ENCODE results near the gene ZRANB1. TPM values are rescaled to one million over a fixed set of nuclear protein-coding genes. Genes with fewer than 3 reads are reported as not detected.
A peak's percentile ranks its signal among the peaks of the same experiment; 100 is the strongest.

Gene ZRANB1
- polyA plus RNA-seq, 1 of the 3 experiments (the other 2 are of a cell fraction): 6.2 TPM

GRCh38 chr10:124909563-124909962 is 32.4 kb upstream of the ZRANB1 start (continued):
- TF ChIP-seq, protein P1, sequence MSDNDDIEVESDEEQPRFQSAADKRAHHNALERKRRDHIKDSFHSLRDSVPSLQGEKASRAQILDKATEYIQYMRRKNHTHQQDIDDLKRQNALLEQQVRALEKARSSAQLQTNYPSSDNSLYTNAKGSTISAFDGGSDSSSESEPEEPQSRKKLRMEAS (IDR thresholded peaks at IDR 0.05; ENCODE audit: low read depth): no peak
- TF ChIP-seq RFX5 (IDR thresholded peaks at IDR 0.05; ENCODE audit: low read length) (no peak), EP300 (IDR thresholded peaks at IDR 0.05; ENCODE audit: borderline replicate concordance in 1 of 2, low read depth in 1 of 2, low read length in 1 of 2) (no peak)
- TF ChIP-seq, protein P2, sequence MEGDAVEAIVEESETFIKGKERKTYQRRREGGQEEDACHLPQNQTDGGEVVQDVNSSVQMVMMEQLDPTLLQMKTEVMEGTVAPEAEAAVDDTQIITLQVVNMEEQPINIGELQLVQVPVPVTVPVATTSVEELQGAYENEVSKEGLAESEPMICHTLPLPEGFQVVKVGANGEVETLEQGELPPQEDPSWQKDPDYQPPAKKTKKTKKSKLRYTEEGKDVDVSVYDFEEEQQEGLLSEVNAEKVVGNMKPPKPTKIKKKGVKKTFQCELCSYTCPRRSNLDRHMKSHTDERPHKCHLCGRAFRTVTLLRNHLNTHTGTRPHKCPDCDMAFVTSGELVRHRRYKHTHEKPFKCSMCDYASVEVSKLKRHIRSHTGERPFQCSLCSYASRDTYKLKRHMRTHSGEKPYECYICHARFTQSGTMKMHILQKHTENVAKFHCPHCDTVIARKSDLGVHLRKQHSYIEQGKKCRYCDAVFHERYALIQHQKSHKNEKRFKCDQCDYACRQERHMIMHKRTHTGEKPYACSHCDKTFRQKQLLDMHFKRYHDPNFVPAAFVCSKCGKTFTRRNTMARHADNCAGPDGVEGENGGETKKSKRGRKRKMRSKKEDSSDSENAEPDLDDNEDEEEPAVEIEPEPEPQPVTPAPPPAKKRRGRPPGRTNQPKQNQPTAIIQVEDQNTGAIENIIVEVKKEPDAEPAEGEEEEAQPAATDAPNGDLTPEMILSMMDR (IDR thresholded peaks at IDR 0.05): no peak

DNA sequence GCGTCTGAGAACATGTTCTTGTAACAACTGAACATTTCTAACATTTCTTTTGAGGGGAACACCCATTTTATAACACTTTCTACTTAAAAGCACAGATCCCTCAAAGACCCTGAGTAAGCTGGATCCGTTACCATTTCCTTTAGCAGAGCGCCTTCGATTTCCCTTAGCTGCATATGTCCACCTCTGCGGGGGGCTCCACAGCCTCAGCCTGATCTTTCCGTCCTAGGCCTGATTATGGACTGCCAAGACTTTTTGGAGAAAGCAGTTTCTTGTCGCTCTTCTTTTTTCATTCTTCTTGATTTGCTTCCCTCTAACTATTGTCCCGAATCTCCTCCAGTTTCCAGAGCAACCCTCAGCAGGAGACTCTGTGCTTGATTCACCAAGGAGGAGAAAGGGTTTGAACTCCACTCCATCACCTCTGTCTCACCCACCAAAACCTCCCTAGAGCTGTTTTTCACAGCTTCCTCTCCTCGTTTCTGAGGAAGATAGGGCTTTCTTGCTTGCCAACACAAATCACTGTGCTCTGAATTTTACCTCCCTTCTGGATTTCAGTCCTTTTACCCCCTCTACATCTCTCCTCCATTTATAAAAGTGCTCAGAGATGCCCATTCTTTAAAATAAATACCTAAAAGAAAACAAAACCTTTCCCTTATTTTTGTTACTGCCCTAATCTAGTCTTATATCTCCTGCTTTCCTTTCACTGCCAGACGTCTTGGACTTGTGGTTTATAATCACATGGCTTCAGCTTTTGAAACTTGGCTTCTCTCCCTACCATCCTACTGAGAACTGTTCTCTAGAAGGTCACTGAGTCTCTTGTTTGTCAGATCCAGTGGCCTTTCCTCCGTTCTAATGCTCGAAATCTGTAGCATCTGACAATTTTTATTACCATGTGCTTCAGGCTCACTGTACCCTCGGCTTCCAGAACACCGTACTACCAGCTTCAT is 30.5 kb upstream of the ZRANB1 start:
- Histone ChIP-seq H3K27me3 (ENCODE audit: insufficient read depth) (no peaks in the 10 kb centered on the region), H3K4me3 (ENCODE audit: low read depth in 2 of 2, low read length in 1 of 2) (no peak overlapping the region), H3F3A (replicated peaks; ENCODE audit: insufficient read depth) (peaks cover 18% of the 10 kb centered on the region), H3K79me2 (ENCODE audit: insufficient read depth) (peaks cover 5% of the 10 kb centered on the region; the same call in 1 of the 2 replicates), H2AFZ (ENCODE audit: low read depth) (peak overlapping the region; percentile 67), H4K20me1 (ENCODE audit: insufficient read depth) (no peaks in the 10 kb centered on the region), H3K9me3 (no peaks in the 10 kb centered on the region), H3K4me1 (ENCODE audit: control insufficient read depth in 1 of 2, insufficient read depth in 2 of 2, low read depth in 1 of 2, low read length in 1 of 2) (peaks cover 4 to 13% of the 10 kb centered on the region in 2 experiments; a peak in 3 of 4 replicates), H3K4me2 (peak overlapping the region; percentile 72), H3K27ac (ENCODE audit: low read depth in 2 of 2, low read length in 1 of 2) (peak overlapping the region in 1 of 2 experiments; percentile 73; a peak in 2 of 4 replicates), H3K9me2 (no peaks in the 10 kb centered on the region), H3K36me3 (replicated peaks in 1 of 2; ENCODE audit: control insufficient read depth in 1 of 2, insufficient read depth in 2 of 2, low read length in 1 of 2) (no peaks in the 10 kb centered on the region), H3K9ac (peak overlapping the region; percentile 25; the same call in 1 of the 2 replicates)
- WGBS (ENCODE audit: low lambda C conversion rate): 70% methylated on average over 14 of the region's 14 CpGs
- CTCF ChIA-PET: no interaction called here
- no peak for DNase-seq
- POLR2A ChIA-PET: no interaction called here
- peak; percentile 9; the same call in 1 of the 2 replicates for TF ChIP-seq NFIC (IDR thresholded peaks at IDR 0.05; ENCODE audit: borderline replicate concordance)
- no peak for TF ChIP-seq EP300 (IDR thresholded peaks at IDR 0.05; ENCODE audit: borderline replicate concordance in 1 of 2, low read depth in 1 of 2, low read length in 1 of 2)

DNA sequence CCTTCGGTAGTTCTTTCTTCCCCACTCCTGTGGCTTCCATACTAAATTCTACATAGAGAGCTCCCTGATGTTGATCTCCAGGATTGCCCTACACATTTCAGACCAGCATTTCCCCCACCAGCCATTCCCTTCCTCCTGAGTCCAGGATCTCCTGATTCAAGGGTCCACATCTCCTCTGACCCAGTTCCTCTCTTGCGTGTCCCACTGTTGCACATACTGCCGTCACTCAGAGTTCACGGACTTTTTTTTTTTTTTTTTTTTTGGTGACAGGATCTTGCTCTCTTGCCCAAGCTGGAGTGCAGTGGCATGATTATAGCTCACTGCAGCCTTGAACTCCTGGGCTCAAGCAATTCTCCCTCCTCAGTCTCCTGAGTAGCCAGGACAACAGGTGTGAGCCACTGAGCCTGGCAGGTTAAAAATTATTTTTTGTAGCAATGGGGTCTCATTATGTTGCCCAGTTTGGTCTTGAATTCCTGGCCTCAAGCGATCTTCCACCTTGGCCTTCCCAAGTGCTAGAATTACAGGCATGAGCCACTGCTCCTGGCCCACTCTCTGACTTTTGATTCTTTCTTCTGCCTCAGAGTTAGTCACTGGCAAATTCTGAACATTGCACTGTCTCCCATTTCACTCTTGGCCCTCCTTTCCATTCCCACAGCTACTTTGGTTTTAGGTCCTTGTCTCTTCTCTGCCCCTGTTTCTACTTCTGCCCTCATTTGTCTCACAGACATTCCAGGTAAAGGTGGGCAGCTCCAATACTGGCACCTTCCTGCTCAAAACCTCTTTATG is 29.6 kb upstream of the ZRANB1 start:
- peaks cover 18% of the 10 kb centered on the region for H3F3A ChIP-seq (replicated peaks; ENCODE audit: insufficient read depth)
- no peaks in the 10 kb centered on the region for H3K36me3 ChIP-seq (replicated peaks in 1 of 2; ENCODE audit: control insufficient read depth in 1 of 2, insufficient read depth in 2 of 2, low read length in 1 of 2)
- H3K4me2 ChIP-seq: peak overlapping the region; percentile 72; the same call in 1 of the 2 replicates
- DNase-seq: no peak
- H3K9me3 ChIP-seq: no peaks in the 10 kb centered on the region
- no peak overlapping the region for H3K4me3 ChIP-seq (ENCODE audit: low read depth in 2 of 2, low read length in 1 of 2)
- no peak overlapping the region; the same call in 1 of the 2 replicates for H2AFZ ChIP-seq (ENCODE audit: low read depth)
- no peak overlapping the region for H3K9ac ChIP-seq
- H3K79me2 ChIP-seq (ENCODE audit: insufficient read depth): peaks cover 5% of the 10 kb centered on the region; the same call in 1 of the 2 replicates
- peak overlapping the region in 1 of 2 experiments; percentile 73; a peak in 1 of 4 replicates for H3K27ac ChIP-seq (ENCODE audit: low read depth in 2 of 2, low read length in 1 of 2)
- ChIA-PET POLR2A (no interaction called here), CTCF (no interaction called here)
- no peaks in the 10 kb centered on the region for H4K20me1 ChIP-seq (ENCODE audit: insufficient read depth)
- no peaks in the 10 kb centered on the region for H3K9me2 ChIP-seq
- WGBS (ENCODE audit: low lambda C conversion rate): 87% methylated on average over 5 of the region's 5 CpGs
- H3K4me1 ChIP-seq (ENCODE audit: control insufficient read depth in 1 of 2, insufficient read depth in 2 of 2, low read depth in 1 of 2, low read length in 1 of 2): peaks cover 4 to 12% of the 10 kb centered on the region in 2 experiments; a peak in 2 of 4 replicates
- no peaks in the 10 kb centered on the region for H3K27me3 ChIP-seq (ENCODE audit: insufficient read depth)
- TF ChIP-seq RAD21 (IDR thresholded peaks at IDR 0.05; ENCODE audit: low read length): no peak
- TF ChIP-seq FOXJ3 (CRISPR knock-in tag; IDR thresholded peaks at IDR 0.05): no peak
- no peak for TF ChIP-seq ELF1 (IDR thresholded peaks at IDR 0.05)
- TF ChIP-seq, protein P3, sequence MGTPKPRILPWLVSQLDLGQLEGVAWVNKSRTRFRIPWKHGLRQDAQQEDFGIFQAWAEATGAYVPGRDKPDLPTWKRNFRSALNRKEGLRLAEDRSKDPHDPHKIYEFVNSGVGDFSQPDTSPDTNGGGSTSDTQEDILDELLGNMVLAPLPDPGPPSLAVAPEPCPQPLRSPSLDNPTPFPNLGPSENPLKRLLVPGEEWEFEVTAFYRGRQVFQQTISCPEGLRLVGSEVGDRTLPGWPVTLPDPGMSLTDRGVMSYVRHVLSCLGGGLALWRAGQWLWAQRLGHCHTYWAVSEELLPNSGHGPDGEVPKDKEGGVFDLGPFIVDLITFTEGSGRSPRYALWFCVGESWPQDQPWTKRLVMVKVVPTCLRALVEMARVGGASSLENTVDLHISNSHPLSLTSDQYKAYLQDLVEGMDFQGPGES (IDR thresholded peaks at IDR 0.05; ENCODE audit: low read depth, low read length): no peak
- no peak for TF ChIP-seq EP300 (IDR thresholded peaks at IDR 0.05; ENCODE audit: borderline replicate concordance in 1 of 2, low read depth in 1 of 2, low read length in 1 of 2)
- no peak for TF ChIP-seq MXI1 (IDR thresholded peaks at IDR 0.05; ENCODE audit: low read depth, low read length)
- TF ChIP-seq NFIC (IDR thresholded peaks at IDR 0.05; ENCODE audit: borderline replicate concordance): no peak
- no peak for TF ChIP-seq FOXM1 (IDR thresholded peaks at IDR 0.05; ENCODE audit: low read depth)
- TF ChIP-seq JUND (IDR thresholded peaks at IDR 0.05): no peak
- TF ChIP-seq TCF12 (IDR thresholded peaks at IDR 0.05): no peak
- no peak for TF ChIP-seq RXRA (IDR thresholded peaks at IDR 0.05; ENCODE audit: borderline replicate concordance, low read depth)
- no peak for TF ChIP-seq SMC3 (IDR thresholded peaks at IDR 0.05; ENCODE audit: low read depth, low read length)
- TF ChIP-seq RFX5 (IDR thresholded peaks at IDR 0.05; ENCODE audit: low read length): no peak
- TF ChIP-seq, protein P2 (IDR thresholded peaks at IDR 0.05): no peak

Data from SK-N-SH (cell line).